H1 (cell line): ENCODE data around the gene GPS1. TPM values are rescaled to one million over a fixed set of nuclear protein-coding genes. Genes with fewer than 3 reads are reported as not detected.

Experiments
- CTCF ChIA-PET: fragments of 300-600 bp; sonication (Branson Sonifier 250); formaldehyde crosslinking; loops from one replicate; lab custom pipeline; 2021; ENCODE audit not compliant: partially characterized antibody; lab: Charles Lee
- POLR2A ChIA-PET: fragments of 300-600 bp; sonication (Branson Sonifier 250); formaldehyde crosslinking; loops from one replicate; lab custom pipeline; 2021; ENCODE audit warnings: inconsistent platforms; ENCODE audit not compliant: partially characterized antibody; lab: Charles Lee
- DNase-seq, 2 experiments: peaks; one replicate each; pipeline versions ENCODE4 v3.0.0 to v3.0.0-alpha.2; 2010 to 2022; ENCODE audit warnings: low spot score in 2 of 2, low read depth in 1 of 2, mixed read lengths in 1 of 2
- FAIRE-seq: peaks from 2 replicates; lab custom pipeline; 2011; peaks lifted over from hg19 to GRCh38; lab: Jason Lieb, UNC
- H2AFZ ChIP-seq: 2 replicates; pipeline ENCODE4 v1.8.1; 2012; ENCODE audit warnings: low read length, inconsistent platforms
- H2AK5ac ChIP-seq: 2 replicates; pipeline ENCODE4 v1.6.1; 2013; ENCODE audit warnings: low read depth, low read length
- H2BK120ac ChIP-seq: replicated peaks from 2 replicates; pipeline ENCODE3; 2013; ENCODE audit warnings: low read depth, low read length, inconsistent platforms
- H2BK12ac ChIP-seq: 2 replicates; pipeline ENCODE4 v1.6.1; 2013; ENCODE audit warnings: low read depth, low read length
- H2BK15ac ChIP-seq: 2 replicates; pipeline ENCODE4 v1.6.1; 2013; ENCODE audit warnings: low read length
- H2BK20ac ChIP-seq: 2 replicates; pipeline ENCODE4 v1.6.1; 2013; ENCODE audit warnings: low read length
- H2BK5ac ChIP-seq: 2 replicates; pipeline ENCODE4 v1.6.1; 2013; ENCODE audit warnings: low read depth, low read length
- H3K14ac ChIP-seq: 2 replicates; pipeline ENCODE4 v1.6.1; 2013; ENCODE audit warnings: inconsistent platforms; ENCODE audit not compliant: insufficient read length
- H3K18ac ChIP-seq: 2 replicates; pipeline ENCODE4 v1.6.1; 2013; ENCODE audit warnings: low read length; ENCODE audit errors: extremely low read depth
- H3K23ac ChIP-seq: 2 replicates; pipeline ENCODE4 v1.6.1; 2013; ENCODE audit warnings: inconsistent platforms; ENCODE audit not compliant: insufficient read length
- H3K23me2 ChIP-seq: 2 replicates; pipeline ENCODE4 v1.6.1; 2013; ENCODE audit warnings: low read depth, low read length
- H3K27ac ChIP-seq: 2 replicates; pipeline ENCODE4 v1.6.1; 2011; ENCODE audit warnings: low read depth, low read length, inconsistent platforms
- H3K27me3 ChIP-seq, 4 experiments: replicated peaks in 1 of 4; 1 replicate in 1 of 4; 2 replicates in 3 of 4; pipeline versions ENCODE4 v1.6.1 to v1.8.1; 2011 to 2013; ENCODE audit warnings: low read length in 3 of 4, mild to moderate bottlenecking in 3 of 4, inconsistent platforms in 2 of 4, mixed read lengths in 2 of 4, moderate library complexity in 1 of 4; ENCODE audit not compliant: control insufficient read depth in 3 of 4, insufficient read depth in 3 of 4; ENCODE audit errors: extremely low read depth in 1 of 4
- H3K36me3 ChIP-seq, 4 experiments: 2 replicates each; pipeline versions ENCODE4 v1.6.1 to v1.8.1; 2011 to 2013; ENCODE audit warnings: mild to moderate bottlenecking in 4 of 4, low read length in 3 of 4, moderate library complexity in 2 of 4, control low read depth in 1 of 4, inconsistent platforms in 1 of 4; ENCODE audit not compliant: insufficient read depth in 4 of 4, control insufficient read depth in 2 of 4
- H3K4ac ChIP-seq: replicated peaks from 2 replicates; pipeline ENCODE3; 2013; ENCODE audit warnings: low read length, low read depth, mixed read lengths, inconsistent platforms; ENCODE audit not compliant: insufficient read length
- H3K4me1 ChIP-seq, 4 experiments: replicated peaks in 1 of 4; 1 replicate in 1 of 4; 2 replicates in 3 of 4; pipeline versions ENCODE4 v1.6.1 to v1.8.1; 2011 to 2013; ENCODE audit warnings: low read length in 3 of 4, inconsistent platforms in 2 of 4, mixed read lengths in 1 of 4; ENCODE audit not compliant: insufficient read depth in 4 of 4, control insufficient read depth in 3 of 4
- H3K4me2 ChIP-seq, 2 experiments: 2 replicates each; pipeline versions ENCODE4 v1.6.1 to v1.8.1; 2011 to 2013; ENCODE audit warnings: low read depth in 2 of 2, low read length in 2 of 2, control low read depth in 1 of 2, inconsistent platforms in 1 of 2, mild to moderate bottlenecking in 1 of 2; ENCODE audit not compliant: insufficient read depth in 1 of 2
- H3K4me3 ChIP-seq, 4 experiments: fragments of 200-600, 300-600 bp in 1 of 4; sonication (generic), shearing (Covaris generic), sonication (Bioruptor Twin) in 1 of 4; 2 replicates each; pipeline versions ENCODE4 v1.5.1 to v1.8.1; 2011 to 2016; ENCODE audit warnings: low read length in 4 of 4, low read depth in 3 of 4, control low read depth in 2 of 4, inconsistent platforms in 2 of 4, mild to moderate bottlenecking in 2 of 4, mixed read lengths in 1 of 4, moderate library complexity in 1 of 4; ENCODE audit not compliant: insufficient read depth in 2 of 4; ENCODE audit errors: extremely low read depth in 1 of 4
- H3K56ac ChIP-seq: replicated peaks from 2 replicates; pipeline ENCODE3; 2013; ENCODE audit warnings: low read depth, mild to moderate bottlenecking, mixed read lengths, low read length, inconsistent platforms; ENCODE audit not compliant: insufficient read length
- H3K79me1 ChIP-seq: 2 replicates; pipeline ENCODE4 v1.6.1; 2013; ENCODE audit warnings: low read depth, low read length, control low read depth
- H3K79me2 ChIP-seq, 2 experiments: 2 replicates each; pipeline versions ENCODE4 v1.6.1 to v1.8.1; 2012 to 2013; ENCODE audit warnings: low read length in 2 of 2, mild to moderate bottlenecking in 2 of 2, inconsistent platforms in 1 of 2; ENCODE audit not compliant: insufficient read depth in 2 of 2, control insufficient read depth in 1 of 2
- H3K9ac ChIP-seq, 4 experiments: replicated peaks in 1 of 4; 1 replicate in 1 of 4; 2 replicates in 3 of 4; pipeline versions ENCODE4 v1.6.1 to v1.8.1; 2011 to 2013; ENCODE audit warnings: low read depth in 3 of 4, low read length in 3 of 4, control low read depth in 2 of 4, mild to moderate bottlenecking in 2 of 4, moderate library complexity in 2 of 4, inconsistent platforms in 1 of 4; ENCODE audit errors: extremely low read depth in 1 of 4
- H3K9me3 ChIP-seq, 2 experiments: 2 replicates each; pipeline versions ENCODE4 v1.6.1 to v1.8.1; 2012 to 2013; ENCODE audit warnings: mild to moderate bottlenecking in 2 of 2, moderate library complexity in 2 of 2, control low read depth in 1 of 2, inconsistent platforms in 1 of 2, low read depth in 1 of 2, low read length in 1 of 2, mixed read lengths in 1 of 2; ENCODE audit not compliant: insufficient read depth in 2 of 2
- H4K20me1 ChIP-seq, 2 experiments: replicated peaks in 1 of 2; 2 replicates each; pipeline versions ENCODE3 to v1.8.1; 2011 to 2013; ENCODE audit warnings: inconsistent platforms in 2 of 2, low read length in 2 of 2, mild to moderate bottlenecking in 1 of 2; ENCODE audit not compliant: insufficient read depth in 2 of 2, control insufficient read depth in 1 of 2
- H4K5ac ChIP-seq: 2 replicates; pipeline ENCODE4 v1.6.1; 2013; ENCODE audit warnings: low read length, low read depth, mixed read lengths, inconsistent platforms; ENCODE audit not compliant: insufficient read length
- H4K8ac ChIP-seq: 2 replicates; pipeline ENCODE4 v1.8.0; 2013; ENCODE audit warnings: mild to moderate bottlenecking, moderate library complexity, low read length, inconsistent platforms; ENCODE audit not compliant: insufficient read depth; ENCODE audit errors: extremely low read depth
- H4K91ac ChIP-seq: replicated peaks from 2 replicates; pipeline ENCODE3; 2013; ENCODE audit warnings: low read length, mixed read lengths, inconsistent platforms; ENCODE audit not compliant: insufficient read length
- CEBPB ChIP-seq: IDR thresholded peaks from 2 replicates; pipeline ENCODE4 v1.6.1; 2012; ENCODE audit warnings: low read depth, low read length
- CHD1 ChIP-seq: IDR thresholded peaks from 2 replicates; pipeline ENCODE4 v1.6.1; 2012; ENCODE audit warnings: low read depth, low read length, improper control_type of control experiment
- CHD2 ChIP-seq: IDR thresholded peaks from 2 replicates; pipeline ENCODE4 v1.6.1; 2012; ENCODE audit warnings: low read length, improper control_type of control experiment
- CREB1 ChIP-seq: IDR thresholded peaks from 2 replicates; pipeline ENCODE4 v1.6.1; 2012; ENCODE audit warnings: inconsistent platforms
- CTBP2 ChIP-seq: IDR thresholded peaks from 2 replicates; pipeline ENCODE4 v1.7.0; 2011; ENCODE audit warnings: borderline replicate concordance, mild to moderate bottlenecking, moderate library complexity, mixed read lengths, low read length; ENCODE audit not compliant: insufficient read depth, insufficient read length
- EP300 ChIP-seq, 2 experiments: IDR thresholded peaks; 1 replicate in 1 of 2; 2 replicates in 1 of 2; pipeline ENCODE4 v1.6.1; 2011 to 2012; ENCODE audit warnings: low read depth in 2 of 2, low read length in 2 of 2, mild to moderate bottlenecking in 2 of 2, borderline replicate concordance in 1 of 2, inconsistent platforms in 1 of 2, moderate library complexity in 1 of 2
- JUND ChIP-seq: IDR thresholded peaks from 2 replicates; pipeline ENCODE4 v1.6.1; 2011; ENCODE audit warnings: mild to moderate bottlenecking, improper control_type of control experiment, low read length
- KDM1A ChIP-seq: fragments of 200-600, 300-600 bp; sonication (generic); IDR thresholded peaks from 2 replicates; pipeline ENCODE4 v1.7.1; 2016; ENCODE audit warnings: mild to moderate bottlenecking, low read length, borderline replicate concordance
- KDM5A ChIP-seq: fragments of 200-600 bp; IDR thresholded peaks from 2 replicates; pipeline ENCODE4 v1.7.1; 2012; ENCODE audit warnings: mild to moderate bottlenecking, low read length, inconsistent platforms, mixed read lengths
- RFX5 ChIP-seq: IDR thresholded peaks from 2 replicates; pipeline ENCODE4 v1.6.1; 2011; ENCODE audit warnings: low read depth, low read length, improper control_type of control experiment, borderline replicate concordance
- RNF2 ChIP-seq: fragments of 200-900, 300-1000 bp; sonication (generic); IDR thresholded peaks from 2 replicates; pipeline ENCODE4 v1.7.1; 2016; ENCODE audit warnings: borderline replicate concordance, low read depth, mild to moderate bottlenecking, antibody characterized with exemption, low read length; ENCODE audit not compliant: poor library complexity, severe bottlenecking; ENCODE audit errors: missing control alignments
- SP1 ChIP-seq: IDR thresholded peaks from 2 replicates; pipeline ENCODE4 v1.6.1; 2011; ENCODE audit warnings: low read depth, low read length
- SP4 ChIP-seq: IDR thresholded peaks from 2 replicates; pipeline ENCODE4 v1.6.1; 2012; ENCODE audit warnings: low read length, inconsistent platforms
- TAF1 ChIP-seq: IDR thresholded peaks from 2 replicates; pipeline ENCODE4 v1.6.1; 2011; ENCODE audit warnings: mild to moderate bottlenecking, low read depth, low read length
- TCF12 ChIP-seq: IDR thresholded peaks from 2 replicates; pipeline ENCODE4 v1.6.1; 2011; ENCODE audit warnings: low read depth, mild to moderate bottlenecking, low read length
- WGBS, 2 experiments: shearing (Covaris generic) in 1 of 2; methylation state at CpG; one replicate each; pipeline versions ENCODE4 v1.1.6 to v1.1.7; 2013 to 2015; ENCODE audit warnings: low lambda C conversion rate in 2 of 2, mixed read lengths in 2 of 2, inconsistent platforms in 1 of 2, low coverage in 1 of 2, missing lambda C conversion rate in 1 of 2; ENCODE audit not compliant: insufficient replicate concordance in 2 of 2, insufficient coverage in 1 of 2, insufficient read length in 1 of 2; ENCODE audit errors: extremely low coverage in 1 of 2, missing lambda C conversion rate in 1 of 2; 5-methylcytosine and 5-hydroxymethylcytosine counted together
- polyA plus RNA-seq, 7 experiments: library from polyadenylated mRNA; depleted of rRNA in 3 of 7; stranded (reverse) in 5 of 7; unstranded in 2 of 7; fragments of >200 nt in 5 of 7; fragments of 200-250 nt in 2 of 7; gene quantifications; 1 replicate in 5 of 7; 2 replicates in 1 of 7; 4 replicates in 1 of 7; pipeline versions ENCODE4 v1.2.1 to v1.2.3, GENCODE V29; 2011 to 2013; ENCODE audit warnings: missing spikeins in 2 of 7, mixed read lengths in 2 of 7
- total RNA-seq: library from RNA; stranded (reverse); fragmentation: NEBNext Ultra II Directional; extraction: Animal tissue kit (Norgen Biotek cat#: 25700); gene quantifications from 2 replicates; pipeline ENCODE4 v1.2.1, GENCODE V29; 2021

GPS1 gene
- total and polyA plus RNA-seq, 2 of the 8 experiments (the other 6 are each of a cell fraction or from before 2014, with no cell fraction given) = 153 to 277 TPM

GRCh38 chr17:82092628-82092994 is 40.9 kb downstream of the GPS1 start:
- no peak overlapping the region for H3K27ac ChIP-seq
- peaks cover 53 to 84% (median 76%) of the 10 kb centered on the region in 4 experiments for H3K36me3 ChIP-seq
- H2BK12ac ChIP-seq = no peak overlapping the region
- no peak overlapping the region for H3K56ac ChIP-seq
- no peak overlapping the region for H3K4me3 ChIP-seq
- no peak for FAIRE-seq
- no peaks in the 10 kb centered on the region for H3K9me3 ChIP-seq
- peaks cover 8% of the 10 kb centered on the region; the same call in 1 of the 2 replicates for H3K23me2 ChIP-seq
- no peak overlapping the region for H2AK5ac ChIP-seq
- H3K79me1 ChIP-seq = peaks cover 20% of the 10 kb centered on the region
- no peak overlapping the region for H2BK20ac ChIP-seq
- H4K8ac ChIP-seq = no peak overlapping the region
- H2BK120ac ChIP-seq = no peak overlapping the region
- ChIA-PET POLR2A (interaction anchor here (0.7 to 8.8 kb wide), 5 partner anchors 9 to 36 kb away, joined by 3 to 105 read pairs (median 5); partner anchors contain the start of gene DUS1L), CTCF (interaction anchor here (0.6 to 1.5 kb wide), 3 partner anchors 55 to 234 kb away, joined by 3 to 5 read pairs (median 3); partner anchors contain the start of gene DCXR)
- no peaks in the 10 kb centered on the region for H3K27me3 ChIP-seq
- H4K91ac ChIP-seq = no peak overlapping the region
- H4K20me1 ChIP-seq = peaks cover 16 to 75% of the 10 kb centered on the region in 2 experiments
- no peak overlapping the region for H3K18ac ChIP-seq
- H3K23ac ChIP-seq = no peak overlapping the region
- no peak overlapping the region for H2BK15ac ChIP-seq
- WGBS, 2 experiments = 91% methylated on average over 10 of the region's 20 CpGs; no CpG with 5 or more reads in 1 of the 2 experiments
- peaks cover 0 to 13% (median 10%) of the 10 kb centered on the region in 4 experiments; a peak in 6 of 7 replicates for H3K4me1 ChIP-seq
- peaks cover 15 to 37% of the 10 kb centered on the region in 2 experiments; a peak in 3 of 4 replicates for H3K79me2 ChIP-seq
- H3K14ac ChIP-seq = no peak overlapping the region
- no peak overlapping the region for H3K4me2 ChIP-seq
- no peak overlapping the region for H3K4ac ChIP-seq
- no peak overlapping the region for H2BK5ac ChIP-seq
- no peak overlapping the region for H4K5ac ChIP-seq
- no peak overlapping the region for H2AFZ ChIP-seq
- DNase-seq = no peak
- no peak overlapping the region for H3K9ac ChIP-seq
- TF ChIP-seq KDM1A (no peak), CHD2 (no peak), CREB1 (no peak), EP300 (IDR thresholded peaks at IDR 0.05; ENCODE audit: borderline replicate concordance in 1 of 2, low read depth in 2 of 2, low read length in 2 of 2) (no peak), JUND (no peak), CHD1 (no peak), TCF12 (no peak), RFX5 (no peak), RNF2 (no peak), TAF1 (no peak), SP1 (no peak), SP4 (no peak), CTBP2 (no peak), KDM5A (no peak), CEBPB (no peak)
